ENCODE measurements around the gene AMT.

DNA sequence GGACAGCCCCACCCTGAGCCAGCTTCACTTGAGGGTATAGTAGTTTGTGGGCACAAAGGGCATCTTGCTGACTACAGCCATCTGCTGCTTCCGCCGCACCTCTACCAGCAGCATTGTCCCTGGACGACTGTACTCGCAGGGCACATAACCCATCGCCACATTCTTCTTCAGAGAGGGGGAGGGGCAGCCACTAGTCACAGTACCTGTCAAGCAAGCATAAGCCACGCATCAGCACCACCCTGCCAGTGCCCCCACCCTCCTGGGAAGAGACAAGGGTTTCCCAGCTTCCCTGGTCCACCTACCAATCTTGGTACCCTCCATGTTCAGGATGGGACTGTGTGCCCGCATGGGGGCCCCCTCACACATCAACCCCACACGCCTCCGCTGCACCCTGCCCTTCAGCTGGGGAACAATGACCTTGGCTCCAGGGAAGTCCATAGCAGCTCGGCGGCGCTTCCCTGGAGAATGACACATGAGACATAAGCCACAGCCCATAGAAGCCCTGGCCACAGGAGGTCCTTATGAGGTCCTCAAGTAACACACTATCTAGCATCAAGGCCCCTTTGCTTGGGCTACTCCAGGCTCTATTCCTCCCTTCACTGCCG is 4.7 kb downstream of the AMT start:
- TF ChIP-seq, protein P1, sequence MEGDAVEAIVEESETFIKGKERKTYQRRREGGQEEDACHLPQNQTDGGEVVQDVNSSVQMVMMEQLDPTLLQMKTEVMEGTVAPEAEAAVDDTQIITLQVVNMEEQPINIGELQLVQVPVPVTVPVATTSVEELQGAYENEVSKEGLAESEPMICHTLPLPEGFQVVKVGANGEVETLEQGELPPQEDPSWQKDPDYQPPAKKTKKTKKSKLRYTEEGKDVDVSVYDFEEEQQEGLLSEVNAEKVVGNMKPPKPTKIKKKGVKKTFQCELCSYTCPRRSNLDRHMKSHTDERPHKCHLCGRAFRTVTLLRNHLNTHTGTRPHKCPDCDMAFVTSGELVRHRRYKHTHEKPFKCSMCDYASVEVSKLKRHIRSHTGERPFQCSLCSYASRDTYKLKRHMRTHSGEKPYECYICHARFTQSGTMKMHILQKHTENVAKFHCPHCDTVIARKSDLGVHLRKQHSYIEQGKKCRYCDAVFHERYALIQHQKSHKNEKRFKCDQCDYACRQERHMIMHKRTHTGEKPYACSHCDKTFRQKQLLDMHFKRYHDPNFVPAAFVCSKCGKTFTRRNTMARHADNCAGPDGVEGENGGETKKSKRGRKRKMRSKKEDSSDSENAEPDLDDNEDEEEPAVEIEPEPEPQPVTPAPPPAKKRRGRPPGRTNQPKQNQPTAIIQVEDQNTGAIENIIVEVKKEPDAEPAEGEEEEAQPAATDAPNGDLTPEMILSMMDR (conservative IDR thresholded peaks at IDR 0.05; ENCODE audit: low read length) = no peak
- TF ChIP-seq EZH2phosphoT487 (IDR thresholded peaks at IDR 0.05; ENCODE audit: borderline replicate concordance, low read depth, low read length) = no peak

Data from OCI-LY7 (cell line).